B cell (primary cell): ENCODE measurements around the gene SCN1B.
"Not testable (repeated sequence)": the region's sequence is repeated elsewhere in the genome, so short reads cannot be mapped to it uniquely, and the experiment has no call there.

ENCODE experiments used
- EZH2 ChIP-seq: IDR thresholded peaks from 2 replicates; pipeline ENCODE4 v1.6.1; 2012; ENCODE audit warnings: borderline replicate concordance, low read depth, mild to moderate bottlenecking, moderate library complexity, low read length; ENCODE audit not compliant: insufficient read depth, poor library complexity, severe bottlenecking
- TF ChIP-seq, protein P1 (sequence below): fragments of 200-600 bp; IDR thresholded peaks from one replicate; pipeline ENCODE4 v1.8.0; 2022; ENCODE audit warnings: antibody characterized with exemption, mild to moderate bottlenecking

GRCh38 chr19:35028600-35028885 lies 1.7 kb upstream of the SCN1B start:
- TF ChIP-seq, protein P1, sequence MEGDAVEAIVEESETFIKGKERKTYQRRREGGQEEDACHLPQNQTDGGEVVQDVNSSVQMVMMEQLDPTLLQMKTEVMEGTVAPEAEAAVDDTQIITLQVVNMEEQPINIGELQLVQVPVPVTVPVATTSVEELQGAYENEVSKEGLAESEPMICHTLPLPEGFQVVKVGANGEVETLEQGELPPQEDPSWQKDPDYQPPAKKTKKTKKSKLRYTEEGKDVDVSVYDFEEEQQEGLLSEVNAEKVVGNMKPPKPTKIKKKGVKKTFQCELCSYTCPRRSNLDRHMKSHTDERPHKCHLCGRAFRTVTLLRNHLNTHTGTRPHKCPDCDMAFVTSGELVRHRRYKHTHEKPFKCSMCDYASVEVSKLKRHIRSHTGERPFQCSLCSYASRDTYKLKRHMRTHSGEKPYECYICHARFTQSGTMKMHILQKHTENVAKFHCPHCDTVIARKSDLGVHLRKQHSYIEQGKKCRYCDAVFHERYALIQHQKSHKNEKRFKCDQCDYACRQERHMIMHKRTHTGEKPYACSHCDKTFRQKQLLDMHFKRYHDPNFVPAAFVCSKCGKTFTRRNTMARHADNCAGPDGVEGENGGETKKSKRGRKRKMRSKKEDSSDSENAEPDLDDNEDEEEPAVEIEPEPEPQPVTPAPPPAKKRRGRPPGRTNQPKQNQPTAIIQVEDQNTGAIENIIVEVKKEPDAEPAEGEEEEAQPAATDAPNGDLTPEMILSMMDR, result not testable (repeated sequence)
- TF ChIP-seq EZH2, result not testable (repeated sequence)
